ENCODE results near the gene SMARCB1. TPM values are rescaled to one million over a fixed set of nuclear protein-coding genes. Genes with fewer than 3 reads are reported as not detected.
A peak's percentile ranks its signal among the peaks of the same experiment; 100 is the strongest.

The SMARCB1 gene
- total and polyA plus RNA-seq, 2 donors from 2014 or later = 68.7 to 79.0 TPM

DNA sequence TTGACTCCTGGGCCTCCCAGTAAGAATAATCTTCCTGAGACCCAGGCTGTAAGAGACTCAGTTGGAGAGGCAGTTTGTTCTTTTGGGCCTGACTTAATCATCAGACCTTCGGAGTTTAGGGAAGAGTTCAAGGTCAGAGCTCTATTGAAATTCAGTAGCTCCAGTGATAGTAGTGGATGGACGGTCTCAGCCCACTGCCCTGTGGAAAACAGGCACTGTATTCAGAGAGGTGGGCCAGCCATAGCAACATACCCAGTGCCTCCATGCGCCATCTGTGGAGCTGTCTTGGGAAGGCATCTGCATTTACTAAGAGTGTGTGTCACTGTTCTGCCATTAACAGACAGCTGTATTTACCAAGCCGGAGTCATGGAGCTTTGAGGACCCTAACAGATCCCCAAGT is 2.9 kb downstream of the SMARCB1 start:
- Histone ChIP-seq H3K4me3 (ENCODE audit: low read length in 3 of 3) (no peak overlapping the region), H3K27me3 (ENCODE audit: control insufficient read depth, insufficient read depth, low read length) (no peaks in the 10 kb centered on the region), H3K9ac (ENCODE audit: low read length in 3 of 3) (no peak overlapping the region), H3K4me1 (ENCODE audit: control insufficient read depth in 2 of 3, insufficient read depth in 2 of 3, low read depth in 1 of 3, low read length in 3 of 3) (peaks cover 0 to 19% (median 10%) of the 10 kb centered on the region in 3 donors), H3K9me3 (ENCODE audit: control insufficient read depth in 2 of 3, insufficient read depth in 1 of 3, low read length in 3 of 3) (no peaks in the 10 kb centered on the region), H3K27ac (ENCODE audit: low read depth in 2 of 2, low read length in 2 of 2) (no peak overlapping the region), H3K36me3 (ENCODE audit: control insufficient read depth in 2 of 3, insufficient read depth in 3 of 3, low read length in 3 of 3) (peaks cover 0 to 8% (median 4%) of the 10 kb centered on the region in 3 donors)
- peak in 2 of 5 donors; percentile 13 to 36 for DNase-seq
- TF ChIP-seq, protein P1, sequence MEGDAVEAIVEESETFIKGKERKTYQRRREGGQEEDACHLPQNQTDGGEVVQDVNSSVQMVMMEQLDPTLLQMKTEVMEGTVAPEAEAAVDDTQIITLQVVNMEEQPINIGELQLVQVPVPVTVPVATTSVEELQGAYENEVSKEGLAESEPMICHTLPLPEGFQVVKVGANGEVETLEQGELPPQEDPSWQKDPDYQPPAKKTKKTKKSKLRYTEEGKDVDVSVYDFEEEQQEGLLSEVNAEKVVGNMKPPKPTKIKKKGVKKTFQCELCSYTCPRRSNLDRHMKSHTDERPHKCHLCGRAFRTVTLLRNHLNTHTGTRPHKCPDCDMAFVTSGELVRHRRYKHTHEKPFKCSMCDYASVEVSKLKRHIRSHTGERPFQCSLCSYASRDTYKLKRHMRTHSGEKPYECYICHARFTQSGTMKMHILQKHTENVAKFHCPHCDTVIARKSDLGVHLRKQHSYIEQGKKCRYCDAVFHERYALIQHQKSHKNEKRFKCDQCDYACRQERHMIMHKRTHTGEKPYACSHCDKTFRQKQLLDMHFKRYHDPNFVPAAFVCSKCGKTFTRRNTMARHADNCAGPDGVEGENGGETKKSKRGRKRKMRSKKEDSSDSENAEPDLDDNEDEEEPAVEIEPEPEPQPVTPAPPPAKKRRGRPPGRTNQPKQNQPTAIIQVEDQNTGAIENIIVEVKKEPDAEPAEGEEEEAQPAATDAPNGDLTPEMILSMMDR (IDR thresholded peaks at IDR 0.05; ENCODE audit: borderline replicate concordance, extremely low read depth, insufficient read depth) = no peak
- intact Hi-C loops (cut with DNase I) = no loop called here
- no peak for FAIRE-seq

DNA sequence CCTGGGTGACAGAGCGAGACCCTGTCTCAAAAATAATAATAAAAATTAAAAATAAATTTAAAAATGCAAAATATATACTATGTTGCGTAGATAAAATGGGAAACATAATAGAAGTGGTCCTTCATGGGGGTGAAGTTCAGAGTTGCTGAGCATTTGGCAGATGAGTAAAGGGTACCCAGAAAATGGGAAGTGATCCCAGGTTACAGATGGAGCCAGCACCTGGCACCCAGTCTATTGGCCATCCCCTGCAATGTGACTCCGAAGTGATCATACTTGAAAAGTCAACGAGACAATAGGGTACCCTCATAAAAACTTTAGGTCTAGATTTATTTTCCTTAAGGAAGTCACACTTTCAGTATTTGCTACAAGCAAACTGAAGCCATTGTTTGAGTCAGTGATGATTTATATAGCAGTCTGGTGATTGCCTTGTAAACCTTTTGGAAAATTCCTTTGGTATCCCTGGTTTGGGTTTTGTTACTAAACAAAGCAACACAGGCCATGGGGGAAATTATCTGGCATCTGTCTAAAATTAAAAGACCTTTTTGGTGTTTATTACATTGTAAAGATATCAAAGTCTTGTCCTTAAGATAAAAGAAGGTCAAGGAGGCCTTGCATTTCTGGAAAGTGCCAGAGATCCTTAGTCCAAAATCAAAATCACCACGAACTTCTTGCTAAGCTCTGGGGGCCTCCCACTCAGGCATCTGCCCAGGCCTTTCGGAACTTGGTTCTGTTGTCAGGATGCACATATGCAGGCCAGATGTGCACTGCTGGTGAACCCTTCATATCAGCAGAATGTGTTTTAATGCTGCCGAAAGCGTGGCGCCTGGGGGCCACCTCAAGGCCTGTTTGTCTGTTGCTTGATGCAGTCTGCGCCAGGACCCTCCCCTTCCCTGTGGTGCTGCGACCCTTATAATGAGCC is 4.3 kb downstream of the SMARCB1 start:
- no peak overlapping the region for H3K4me3 ChIP-seq (ENCODE audit: low read length in 3 of 3)
- FAIRE-seq (no peak), DNase-seq (peak in 2 of 5 donors; percentile 41 to 71)
- H3K4me1 ChIP-seq (ENCODE audit: control insufficient read depth in 2 of 3, insufficient read depth in 2 of 3, low read depth in 1 of 3, low read length in 3 of 3) = peaks cover 0 to 18% (median 10%) of the 10 kb centered on the region in 3 donors
- TF ChIP-seq, protein P1 (IDR thresholded peaks at IDR 0.05; ENCODE audit: borderline replicate concordance, extremely low read depth, insufficient read depth) = no peak
- H3K27me3 ChIP-seq (ENCODE audit: control insufficient read depth, insufficient read depth, low read length) = no peaks in the 10 kb centered on the region
- no peak overlapping the region for H3K9ac ChIP-seq (ENCODE audit: low read length in 3 of 3)
- no peaks in the 10 kb centered on the region for H3K9me3 ChIP-seq (ENCODE audit: control insufficient read depth in 2 of 3, insufficient read depth in 1 of 3, low read length in 3 of 3)
- peaks cover 0 to 9% (median 5%) of the 10 kb centered on the region in 3 donors for H3K36me3 ChIP-seq (ENCODE audit: control insufficient read depth in 2 of 3, insufficient read depth in 3 of 3, low read length in 3 of 3)
- H3K27ac ChIP-seq (ENCODE audit: low read depth in 2 of 2, low read length in 2 of 2) = no peak overlapping the region
- intact Hi-C loops (cut with DNase I) = no loop called here

DNA sequence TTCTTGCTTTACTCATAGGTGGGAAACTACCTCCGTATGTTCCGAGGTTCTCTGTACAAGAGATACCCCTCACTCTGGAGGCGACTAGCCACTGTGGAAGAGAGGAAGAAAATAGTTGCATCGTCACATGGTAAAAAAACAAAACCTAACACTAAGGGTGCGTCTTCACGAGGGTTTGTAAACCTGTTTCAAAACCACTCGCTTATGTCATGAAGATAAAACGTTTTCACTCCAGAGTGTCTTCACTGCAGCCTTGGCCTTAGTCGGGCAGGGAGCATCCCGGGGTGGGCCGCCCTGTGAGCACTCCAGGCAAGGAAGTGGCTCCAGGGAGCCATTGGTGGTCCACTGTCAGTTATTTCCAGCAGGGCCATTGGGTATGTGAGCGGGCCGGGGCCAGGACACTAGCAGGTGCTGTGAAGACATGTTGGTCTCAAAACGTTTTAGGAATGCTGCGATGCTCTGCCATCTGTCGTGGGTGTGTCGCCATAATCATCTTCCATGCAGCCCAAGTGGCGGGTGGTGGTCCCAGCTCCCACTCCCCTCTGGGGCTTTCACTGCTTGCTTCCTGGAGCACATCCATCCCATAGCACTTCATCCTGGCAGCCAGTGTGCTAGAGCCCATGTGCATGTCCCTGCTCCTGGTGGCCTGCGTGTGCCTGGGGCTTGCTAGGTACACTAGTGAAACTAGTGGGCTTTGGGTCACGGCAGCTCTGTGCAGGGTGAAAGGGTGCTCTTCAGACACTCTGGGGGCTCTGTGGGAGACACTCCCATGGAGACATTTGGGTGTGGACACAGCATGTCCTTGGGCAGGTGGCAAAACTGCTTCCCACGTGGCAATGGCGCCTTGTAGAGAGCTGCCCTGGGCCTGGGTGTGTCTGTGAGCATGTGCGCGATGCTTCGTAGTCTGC is 5.2 kb downstream of the SMARCB1 start:
- intact Hi-C loops (cut with DNase I) = no loop called here
- no peak for FAIRE-seq
- TF ChIP-seq, protein P1 (IDR thresholded peaks at IDR 0.05; ENCODE audit: borderline replicate concordance, extremely low read depth, insufficient read depth) = no peak
- no peak overlapping the region for H3K27ac ChIP-seq (ENCODE audit: low read depth in 2 of 2, low read length in 2 of 2)
- H3K4me1 ChIP-seq (ENCODE audit: control insufficient read depth in 2 of 3, insufficient read depth in 2 of 3, low read depth in 1 of 3, low read length in 3 of 3) = peaks cover 0 to 12% (median 5%) of the 10 kb centered on the region in 3 donors
- H3K36me3 ChIP-seq (ENCODE audit: control insufficient read depth in 2 of 3, insufficient read depth in 3 of 3, low read length in 3 of 3) = peaks cover 0 to 15% (median 11%) of the 10 kb centered on the region in 3 donors
- peak in 1 of 5 donors; percentile 58 for DNase-seq
- no peaks in the 10 kb centered on the region for H3K27me3 ChIP-seq (ENCODE audit: control insufficient read depth, insufficient read depth, low read length)
- H3K9ac ChIP-seq (ENCODE audit: low read length in 3 of 3) = no peak overlapping the region
- no peak overlapping the region for H3K4me3 ChIP-seq (ENCODE audit: low read length in 3 of 3)
- H3K9me3 ChIP-seq (ENCODE audit: control insufficient read depth in 2 of 3, insufficient read depth in 1 of 3, low read length in 3 of 3) = no peaks in the 10 kb centered on the region
